ENCODE results near the gene PTCH2. TPM values are rescaled to one million over a fixed set of nuclear protein-coding genes. Genes with fewer than 3 reads are reported as not detected.

Gene PTCH2
- total RNA-seq, 4 donors from 2014 or later, result 0.09 to 0.19 TPM; not detected in 2

- peaks cover 0 to 7% (median 0%) of the 10 kb centered on the region in 3 donors for H3K4me1 ChIP-seq
- no peak for DNase-seq
- intact Hi-C loops (cut with DNase I), result loop anchor here (10.0 kb wide), 1 partner anchor 45 kb away; the partner anchor contains the start of gene BEST4
Observed at GRCh38 chr1:44829506-44830384, 13.3 kb downstream of the PTCH2 start.

GRCh38 chr1:44828841-44829440 lies 14.1 kb downstream of the PTCH2 start:
- DNase-seq, result no peak
- no peak for TF ChIP-seq CTCF (IDR thresholded peaks at IDR 0.05)
- TF ChIP-seq POLR2A (IDR thresholded peaks at IDR 0.05), result no peak
- H3K4me3 ChIP-seq, result no peak overlapping the region
- H3K27ac ChIP-seq, result no peak overlapping the region
- intact Hi-C loops (cut with DNase I), result no loop called here
- H3K27me3 ChIP-seq, result no peaks in the 10 kb centered on the region
- 72 to 83% methylated on average over 7 of the region's 15 CpGs for WGBS, 2 donors
- peaks cover 0 to 7% (median 0%) of the 10 kb centered on the region in 3 donors for H3K4me1 ChIP-seq
- H3K36me3 ChIP-seq, result no peaks in the 10 kb centered on the region
- no peaks in the 10 kb centered on the region for H3K9me3 ChIP-seq

More at GRCh38 chr1:44829506-44830384, 13.3 kb downstream of the PTCH2 start:
- Histone ChIP-seq H3K9me3 (no peaks in the 10 kb centered on the region), H3K27ac (no peak overlapping the region), H3K27me3 (no peaks in the 10 kb centered on the region), H3K36me3 (no peaks in the 10 kb centered on the region), H3K4me3 (no peak overlapping the region)
- 76 to 91% methylated on average over 7 to 10 of the region's 12 CpGs for WGBS, 2 donors
- no peak for TF ChIP-seq POLR2A (IDR thresholded peaks at IDR 0.05)
- TF ChIP-seq CTCF (IDR thresholded peaks at IDR 0.05), result no peak

GRCh38 chr1:44828003-44828651 lies 14.9 kb downstream of the PTCH2 start:
- peaks cover 0 to 7% (median 0%) of the 10 kb centered on the region in 3 donors for H3K4me1 ChIP-seq
- H3K27me3 ChIP-seq, result no peaks in the 10 kb centered on the region
- TF ChIP-seq CTCF (IDR thresholded peaks at IDR 0.05) (no peak), POLR2A (IDR thresholded peaks at IDR 0.05) (no peak)
- H3K36me3 ChIP-seq, result no peaks in the 10 kb centered on the region
- 87 to 94% methylated on average over 13 to 15 of the region's 21 CpGs for WGBS, 2 donors
- intact Hi-C loops (cut with DNase I), result no loop called here
- DNase-seq, result no peak
- H3K27ac ChIP-seq, result no peak overlapping the region
- no peaks in the 10 kb centered on the region for H3K9me3 ChIP-seq
- H3K4me3 ChIP-seq, result no peak overlapping the region

- no peak for TF ChIP-seq POLR2A (IDR thresholded peaks at IDR 0.05)
- no peak for TF ChIP-seq CTCF (IDR thresholded peaks at IDR 0.05)
- Histone ChIP-seq H3K27ac (peak overlapping the region in 1 of 4 donors; percentile 18), H3K4me3 (no peak overlapping the region), H3K4me1 (peaks cover 0 to 7% (median 0%) of the 10 kb centered on the region in 3 donors), H3K36me3 (no peaks in the 10 kb centered on the region), H3K27me3 (no peaks in the 10 kb centered on the region), H3K9me3 (no peaks in the 10 kb centered on the region)
- intact Hi-C loops (cut with DNase I), result no loop called here
- DNase-seq, result no peak
- 76 to 77% methylated on average over 9 to 13 of the region's 28 CpGs for WGBS, 2 donors
Observed at GRCh38 chr1:44827197-44828002, 15.7 kb downstream of the PTCH2 start.
